Lower leg skin (tissue), 3 donors: ENCODE results near the gene GSK3B.

Source experiments
- CTCF ChIP-seq, 3 donors: fragments of 450-650 bp; IDR thresholded peaks; one replicate each; pipeline ENCODE4 v1.5.1; 2016; ENCODE audit warnings: antibody characterized with exemption in 3 of 3, mild to moderate bottlenecking in 3 of 3, moderate library complexity in 2 of 3
- POLR2A ChIP-seq, 2 donors: fragments of 450-650 bp; IDR thresholded peaks; one replicate each; pipeline ENCODE4 v1.6.1; 2016 to 2017; ENCODE audit warnings: antibody characterized with exemption in 2 of 2, mild to moderate bottlenecking in 1 of 2, moderate library complexity in 1 of 2

GRCh38 chr3:120022729-120023128 is 71.5 kb downstream of the GSK3B start:
- no peak for TF ChIP-seq CTCF (IDR thresholded peaks at IDR 0.05)
- TF ChIP-seq POLR2A (IDR thresholded peaks at IDR 0.05), result no peak
